ENCODE results near the gene UQCRQ.
A peak's percentile ranks its signal among the peaks of the same experiment; 100 is the strongest.

The UQCRQ gene

GRCh38 chr5:132872788-132873118 lies 6.3 kb downstream of the UQCRQ start:
- DNase-seq, result no peak

GRCh38 chr5:132873119-132873929 lies 6.9 kb downstream of the UQCRQ start, which contains the start of gene LEAP2:
Gene LEAP2 (plus strand): TSS chr5:132873668. CDS start chr5:132873695, 27 bp downstream.
- DNase-seq, result no peak

- DNase-seq, result no peak
These were observed 7.5 kb downstream of the UQCRQ start for GRCh38 chr5:132873930-132874271.

GRCh38 chr5:132876020-132876759 lies 9.7 kb downstream of the UQCRQ start:
- DNase-seq, result no peak

GRCh38 chr5:132877466-132877865 lies 11.0 kb downstream of the UQCRQ start:
- no peak for DNase-seq

- no peak for DNase-seq
These were observed 11.5 kb downstream of the UQCRQ start for GRCh38 chr5:132877938-132878337.

GRCh38 chr5:132883261-132883834 lies 16.9 kb downstream of the UQCRQ start:
- DNase-seq, result peak; percentile 79 to 80

- DNase-seq, result no peak
These were observed 18.1 kb downstream of the UQCRQ start for GRCh38 chr5:132884548-132884947.

- DNase-seq, result no peak
These were observed 19.8 kb downstream of the UQCRQ start for GRCh38 chr5:132886064-132886823.

- DNase-seq, result no peak
These were observed 20.8 kb downstream of the UQCRQ start for GRCh38 chr5:132887283-132887682.

GRCh38 chr5:132889501-132889900 lies 23.1 kb downstream of the UQCRQ start:
- no peak for DNase-seq

- no peak for DNase-seq
These were observed 24.4 kb downstream of the UQCRQ start for GRCh38 chr5:132890817-132891216.

GRCh38 chr5:132895719-132896305 lies 29.4 kb downstream of the UQCRQ start:
- no peak for DNase-seq

GRCh38 chr5:132896685-132897084 lies 30.2 kb downstream of the UQCRQ start:
- DNase-seq, result no peak

GRCh38 chr5:132898094-132898493 lies 31.7 kb downstream of the UQCRQ start:
- DNase-seq, result no peak

GRCh38 chr5:132901036-132901435 lies 34.6 kb downstream of the UQCRQ start:
- DNase-seq, result no peak

GRCh38 chr5:132901730-132902129 lies 35.3 kb downstream of the UQCRQ start:
- no peak for DNase-seq

- DNase-seq, result peak; percentile 55 to 71
These were observed 39.5 kb downstream of the UQCRQ start for GRCh38 chr5:132905938-132906337.

GRCh38 chr5:132907161-132907560 lies 40.7 kb downstream of the UQCRQ start:
- no peak for DNase-seq

- DNase-seq, result no peak
These were observed 43.3 kb downstream of the UQCRQ start for GRCh38 chr5:132909702-132910101.

GRCh38 chr5:132915681-132916080 lies 49.2 kb downstream of the UQCRQ start:
- DNase-seq, result peak; percentile 29 to 47

GRCh38 chr5:132916086-132916485 lies 49.6 kb downstream of the UQCRQ start:
- no peak for DNase-seq

Data from inflammatory macrophage treated with lipopolysaccharide for 1 hour (primary cell).